ENCODE results near the gene MDM2.

The MDM2 gene

GRCh38 chr12:68773582-68773981, 34.4 kb upstream of the MDM2 start:
- H3K9ac ChIP-seq (ENCODE audit: low read length), result no peak overlapping the region
- H2AFZ ChIP-seq (ENCODE audit: low read depth, low read length), result no peak overlapping the region
- no peaks in the 10 kb centered on the region for H3K79me2 ChIP-seq (ENCODE audit: low read length)
- H3K9me3 ChIP-seq (ENCODE audit: insufficient read depth, low read length), result no peaks in the 10 kb centered on the region
- H3K4me1 ChIP-seq (ENCODE audit: low read length), result peaks cover 8% of the 10 kb centered on the region; the same call in 1 of the 2 replicates
- no peak overlapping the region for H3K27ac ChIP-seq (ENCODE audit: low read length)
- H3K27me3 ChIP-seq (ENCODE audit: low read depth, low read length), result no peaks in the 10 kb centered on the region
- H4K20me1 ChIP-seq (ENCODE audit: insufficient read depth, low read length), result no peaks in the 10 kb centered on the region
- no peaks in the 10 kb centered on the region for H3K36me3 ChIP-seq (replicated peaks; ENCODE audit: low read depth, low read length)
- TF ChIP-seq, protein P1, sequence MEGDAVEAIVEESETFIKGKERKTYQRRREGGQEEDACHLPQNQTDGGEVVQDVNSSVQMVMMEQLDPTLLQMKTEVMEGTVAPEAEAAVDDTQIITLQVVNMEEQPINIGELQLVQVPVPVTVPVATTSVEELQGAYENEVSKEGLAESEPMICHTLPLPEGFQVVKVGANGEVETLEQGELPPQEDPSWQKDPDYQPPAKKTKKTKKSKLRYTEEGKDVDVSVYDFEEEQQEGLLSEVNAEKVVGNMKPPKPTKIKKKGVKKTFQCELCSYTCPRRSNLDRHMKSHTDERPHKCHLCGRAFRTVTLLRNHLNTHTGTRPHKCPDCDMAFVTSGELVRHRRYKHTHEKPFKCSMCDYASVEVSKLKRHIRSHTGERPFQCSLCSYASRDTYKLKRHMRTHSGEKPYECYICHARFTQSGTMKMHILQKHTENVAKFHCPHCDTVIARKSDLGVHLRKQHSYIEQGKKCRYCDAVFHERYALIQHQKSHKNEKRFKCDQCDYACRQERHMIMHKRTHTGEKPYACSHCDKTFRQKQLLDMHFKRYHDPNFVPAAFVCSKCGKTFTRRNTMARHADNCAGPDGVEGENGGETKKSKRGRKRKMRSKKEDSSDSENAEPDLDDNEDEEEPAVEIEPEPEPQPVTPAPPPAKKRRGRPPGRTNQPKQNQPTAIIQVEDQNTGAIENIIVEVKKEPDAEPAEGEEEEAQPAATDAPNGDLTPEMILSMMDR (IDR thresholded peaks at IDR 0.05; ENCODE audit: low read depth, low read length), result no peak
- no peak for TF ChIP-seq EZH2phosphoT487 (IDR thresholded peaks at IDR 0.05; ENCODE audit: low read depth)
- no peak overlapping the region for H3K4me2 ChIP-seq (ENCODE audit: low read length)
- H3K4me3 ChIP-seq (ENCODE audit: low read length), result no peak overlapping the region

- TF ChIP-seq EZH2phosphoT487 (IDR thresholded peaks at IDR 0.05; ENCODE audit: low read depth), result no peak
- TF ChIP-seq, protein P1 (IDR thresholded peaks at IDR 0.05; ENCODE audit: low read depth, low read length), result no peak
- no peak overlapping the region for H2AFZ ChIP-seq (ENCODE audit: low read depth, low read length)
- peaks cover 8% of the 10 kb centered on the region; the same call in 1 of the 2 replicates for H3K4me1 ChIP-seq (ENCODE audit: low read length)
These were observed 32.8 kb upstream of the MDM2 start for GRCh38 chr12:68775121-68775630.

GRCh38 chr12:68776976-68777610, 30.9 kb upstream of the MDM2 start:
- Histone ChIP-seq H3K9me3 (ENCODE audit: insufficient read depth, low read length) (no peaks in the 10 kb centered on the region), H3K79me2 (ENCODE audit: low read length) (no peaks in the 10 kb centered on the region), H3K27ac (ENCODE audit: low read length) (no peak overlapping the region), H4K20me1 (ENCODE audit: insufficient read depth, low read length) (no peaks in the 10 kb centered on the region), H3K36me3 (replicated peaks; ENCODE audit: low read depth, low read length) (no peaks in the 10 kb centered on the region), H3K27me3 (ENCODE audit: low read depth, low read length) (no peaks in the 10 kb centered on the region), H3K4me3 (ENCODE audit: low read length) (no peak overlapping the region), H3K9ac (ENCODE audit: low read length) (no peak overlapping the region), H3K4me2 (ENCODE audit: low read length) (no peak overlapping the region), H2AFZ (ENCODE audit: low read depth, low read length) (no peak overlapping the region), H3K4me1 (ENCODE audit: low read length) (peaks cover 8% of the 10 kb centered on the region; the same call in 1 of the 2 replicates)
- TF ChIP-seq EZH2phosphoT487 (IDR thresholded peaks at IDR 0.05; ENCODE audit: low read depth), result no peak
- TF ChIP-seq, protein P1 (IDR thresholded peaks at IDR 0.05; ENCODE audit: low read depth, low read length), result no peak

More at GRCh38 chr12:68775121-68775630, 32.8 kb upstream of the MDM2 start:
- Histone ChIP-seq H3K4me3 (ENCODE audit: low read length) (no peak overlapping the region), H3K9me3 (ENCODE audit: insufficient read depth, low read length) (no peaks in the 10 kb centered on the region), H3K36me3 (replicated peaks; ENCODE audit: low read depth, low read length) (no peaks in the 10 kb centered on the region), H4K20me1 (ENCODE audit: insufficient read depth, low read length) (no peaks in the 10 kb centered on the region), H3K27ac (ENCODE audit: low read length) (no peak overlapping the region), H3K4me2 (ENCODE audit: low read length) (no peak overlapping the region), H3K9ac (ENCODE audit: low read length) (no peak overlapping the region), H3K79me2 (ENCODE audit: low read length) (no peaks in the 10 kb centered on the region), H3K27me3 (ENCODE audit: low read depth, low read length) (no peaks in the 10 kb centered on the region)

GRCh38 chr12:68779280-68779679, 28.7 kb upstream of the MDM2 start:
- Histone ChIP-seq H3K9me3 (ENCODE audit: insufficient read depth, low read length) (no peaks in the 10 kb centered on the region), H3K4me3 (ENCODE audit: low read length) (no peak overlapping the region), H3K36me3 (replicated peaks; ENCODE audit: low read depth, low read length) (no peaks in the 10 kb centered on the region), H3K4me2 (ENCODE audit: low read length) (no peak overlapping the region), H3K79me2 (ENCODE audit: low read length) (no peaks in the 10 kb centered on the region), H3K4me1 (ENCODE audit: low read length) (no peaks in the 10 kb centered on the region), H3K9ac (ENCODE audit: low read length) (no peak overlapping the region), H3K27ac (ENCODE audit: low read length) (no peak overlapping the region), H4K20me1 (ENCODE audit: insufficient read depth, low read length) (no peaks in the 10 kb centered on the region), H3K27me3 (ENCODE audit: low read depth, low read length) (no peaks in the 10 kb centered on the region), H2AFZ (ENCODE audit: low read depth, low read length) (no peak overlapping the region)
- TF ChIP-seq EZH2phosphoT487 (IDR thresholded peaks at IDR 0.05; ENCODE audit: low read depth), result no peak
- TF ChIP-seq, protein P1 (IDR thresholded peaks at IDR 0.05; ENCODE audit: low read depth, low read length), result no peak

All from OCI-LY3 (cell line).